KG1 (cell line): ENCODE results near the gene HES2.
"Not testable (repeated sequence)": the region's sequence is repeated elsewhere in the genome, so short reads cannot be mapped to it uniquely, and the experiment has no call there.

Experiments
- DNase-seq: peaks from one replicate; lab custom pipeline; 2025; lab: John Stamatoyannopoulos, UW

The HES2 gene

GRCh38 chr1:6453895-6454855 is 34.5 kb upstream of the HES2 start:
- not testable (repeated sequence) for DNase-seq

- DNase-seq, result no peak
These were observed 31.2 kb upstream of the HES2 start for GRCh38 chr1:6450943-6451373.

- not testable (repeated sequence) for DNase-seq
These were observed 30.8 kb upstream of the HES2 start for GRCh38 chr1:6450486-6450885.

- no peak for DNase-seq
These were observed 30.3 kb upstream of the HES2 start for GRCh38 chr1:6450005-6450450.

- no peak for DNase-seq
These were observed 29.3 kb upstream of the HES2 start for GRCh38 chr1:6448749-6449631.

- no peak for DNase-seq
These were observed 28.4 kb upstream of the HES2 start for GRCh38 chr1:6447818-6448748.

GRCh38 chr1:6447016-6447817 is 27.5 kb upstream of the HES2 start:
- DNase-seq, result no peak

- no peak for DNase-seq
These were observed 26.9 kb upstream of the HES2 start for GRCh38 chr1:6446665-6447015.

- DNase-seq, result not testable (repeated sequence)
These were observed 26.2 kb upstream of the HES2 start for GRCh38 chr1:6445929-6446328.

GRCh38 chr1:6445062-6445763 is 25.5 kb upstream of the HES2 start:
- DNase-seq, result no peak

GRCh38 chr1:6444377-6444776 is 24.7 kb upstream of the HES2 start:
- no peak for DNase-seq

GRCh38 chr1:6443339-6444115 is 23.8 kb upstream of the HES2 start:
- no peak for DNase-seq

GRCh38 chr1:6441586-6441985 is 21.9 kb upstream of the HES2 start:
- DNase-seq, result no peak

- no peak for DNase-seq
These were observed 20.7 kb upstream of the HES2 start for GRCh38 chr1:6440198-6441126.

- DNase-seq, result no peak
These were observed 18.4 kb upstream of the HES2 start for GRCh38 chr1:6438047-6438525.

- DNase-seq, result not testable (repeated sequence)
These were observed 17.4 kb upstream of the HES2 start for GRCh38 chr1:6437012-6437700.

- DNase-seq, result not testable (repeated sequence)
These were observed 16.6 kb upstream of the HES2 start for GRCh38 chr1:6436277-6436676.
